ENCODE measurements around the gene MYO7B.

The MYO7B gene

DNA sequence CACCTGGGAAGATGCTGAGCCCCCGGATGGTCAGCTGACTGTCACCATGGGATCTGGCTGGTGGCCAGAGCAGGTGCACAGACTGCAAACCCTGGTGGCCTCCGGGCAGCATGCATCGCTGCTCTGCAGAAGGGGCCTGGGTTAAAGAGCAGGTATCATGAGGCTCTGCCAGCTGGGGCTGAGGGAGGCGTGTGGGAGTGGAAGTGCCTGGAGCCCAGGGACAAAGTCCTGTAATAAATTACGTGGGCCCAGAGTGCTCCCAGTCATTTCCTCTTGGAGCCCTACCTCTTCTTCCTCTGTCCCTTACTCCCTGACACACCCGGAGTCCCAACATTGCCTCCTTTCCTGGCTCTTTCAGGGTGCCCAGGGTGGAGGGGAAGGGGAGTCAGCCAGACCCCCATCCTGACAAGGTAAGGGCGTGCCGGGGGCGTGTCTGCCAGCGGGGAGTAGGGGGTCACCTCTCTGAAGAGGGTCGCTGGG, at the start of gene MYO7B:
Gene MYO7B, plus strand, starts transcription at position 262 of the 480 bp plus-strand sequence. CDS start 24,040 bp downstream, outside the sequence.
- no peak for FAIRE-seq

DNA sequence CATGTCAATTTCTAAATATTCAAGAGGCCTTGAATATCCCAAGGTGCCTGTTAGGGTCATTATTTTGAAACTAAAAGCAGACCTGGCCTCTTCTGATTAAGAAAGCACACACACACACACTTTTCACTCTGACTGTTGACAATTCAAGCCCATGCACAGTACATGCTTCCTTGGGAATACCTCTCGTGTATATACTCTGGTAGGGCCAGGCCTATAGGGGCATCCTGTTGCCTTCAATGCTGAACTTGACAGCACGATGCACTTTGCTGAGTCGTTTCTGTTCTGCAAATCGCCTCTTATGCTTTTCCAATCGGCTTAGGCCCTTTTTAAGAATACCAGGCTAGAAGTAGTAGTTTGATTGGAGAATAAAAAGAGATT, 49.8 kb upstream of the MYO7B start:
- no peak for FAIRE-seq

DNA sequence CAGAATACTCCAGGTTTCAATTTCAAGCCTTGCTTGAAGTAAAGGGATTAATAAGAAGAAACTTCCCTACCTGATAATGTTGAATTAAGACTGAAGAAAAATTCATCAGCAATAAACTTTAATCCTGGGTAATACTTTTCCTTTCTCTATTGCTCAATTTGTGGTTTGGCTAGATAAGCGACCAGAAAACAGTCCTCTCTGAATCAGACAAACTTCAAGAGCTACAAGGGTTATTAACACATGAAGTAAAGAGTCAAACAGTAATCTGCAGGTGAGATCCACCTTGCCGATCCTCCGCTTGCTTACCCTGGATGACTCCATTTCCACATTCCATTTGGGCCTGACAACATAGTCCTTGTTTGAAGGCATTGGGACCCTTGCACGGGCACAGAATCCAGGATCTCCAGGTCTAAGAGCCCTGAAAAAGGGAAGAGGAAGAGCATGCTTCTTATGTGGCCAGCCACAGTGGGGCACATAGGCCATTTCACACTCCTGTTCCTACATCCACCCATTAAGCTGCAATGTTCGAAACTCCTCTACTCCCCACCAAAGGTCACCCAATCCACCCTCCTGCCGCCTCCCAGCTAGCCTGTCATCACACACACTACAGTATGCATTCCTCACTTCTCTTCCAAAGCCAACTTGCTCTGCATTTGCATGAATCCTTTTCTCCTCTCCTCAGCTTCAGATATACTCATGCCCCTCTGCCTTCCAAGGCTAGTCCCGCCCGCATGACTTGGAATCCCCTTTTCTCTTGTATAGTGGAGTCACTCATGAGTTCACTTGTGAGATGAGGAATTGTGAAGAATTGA, 49.0 kb upstream of the MYO7B start:
- FAIRE-seq, result no peak

DNA sequence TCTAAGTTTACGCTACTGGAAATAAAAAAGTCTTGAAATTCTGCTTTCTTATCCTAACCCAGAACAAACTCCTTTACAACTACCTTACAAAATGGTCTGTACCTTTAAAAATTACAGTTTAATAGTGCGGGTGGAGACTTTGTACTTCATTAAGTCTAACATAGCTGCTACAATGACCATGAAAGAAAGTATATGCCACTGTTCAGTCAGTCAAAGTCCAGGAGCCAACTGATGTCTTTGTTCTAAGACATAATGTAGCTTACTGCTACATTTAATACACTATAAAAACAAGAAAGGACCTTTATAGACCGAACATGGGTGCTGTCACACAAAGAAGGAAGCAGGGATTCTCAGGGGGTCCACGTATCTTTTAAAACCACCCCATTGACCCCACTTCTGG, 45.2 kb upstream of the MYO7B start:
- FAIRE-seq, result no peak

DNA sequence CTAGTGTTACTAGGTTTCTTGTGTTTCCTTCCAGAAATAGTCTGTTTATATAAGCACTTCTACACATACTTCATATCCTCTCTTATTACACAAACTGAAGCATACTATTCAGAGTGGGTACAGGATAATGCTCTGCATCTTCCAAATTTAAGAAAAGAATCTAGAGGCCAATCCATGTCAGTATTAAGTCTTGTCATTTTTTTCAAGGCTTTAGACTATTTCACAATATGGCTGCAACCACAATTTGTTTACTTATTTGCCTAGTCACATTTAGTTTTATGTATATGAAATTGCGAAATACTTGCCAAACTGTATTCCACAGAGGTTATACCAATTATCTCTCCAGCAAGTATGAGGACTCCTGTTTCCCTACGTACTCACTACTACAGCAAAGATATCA, 37.1 kb upstream of the MYO7B start:
- no peak for FAIRE-seq

DNA sequence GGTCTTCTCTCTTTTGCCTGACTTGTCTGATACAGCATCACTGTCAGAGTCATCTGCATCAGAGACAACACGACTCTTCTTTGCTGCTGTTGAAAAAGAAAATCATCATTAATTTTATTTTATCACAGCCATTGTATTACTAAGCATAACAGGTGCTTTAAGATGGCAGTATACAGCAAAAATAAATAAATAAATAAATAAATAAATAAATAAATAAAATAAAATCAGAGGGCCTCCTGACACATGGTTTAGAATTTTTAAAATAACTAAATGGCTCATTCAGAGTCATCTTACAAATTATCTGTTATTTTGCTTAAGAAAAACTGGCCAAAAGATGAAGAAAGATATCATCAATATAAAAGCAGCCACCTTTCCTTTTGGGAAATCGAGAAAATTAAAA, 32.0 kb upstream of the MYO7B start:
- no peak for FAIRE-seq

DNA sequence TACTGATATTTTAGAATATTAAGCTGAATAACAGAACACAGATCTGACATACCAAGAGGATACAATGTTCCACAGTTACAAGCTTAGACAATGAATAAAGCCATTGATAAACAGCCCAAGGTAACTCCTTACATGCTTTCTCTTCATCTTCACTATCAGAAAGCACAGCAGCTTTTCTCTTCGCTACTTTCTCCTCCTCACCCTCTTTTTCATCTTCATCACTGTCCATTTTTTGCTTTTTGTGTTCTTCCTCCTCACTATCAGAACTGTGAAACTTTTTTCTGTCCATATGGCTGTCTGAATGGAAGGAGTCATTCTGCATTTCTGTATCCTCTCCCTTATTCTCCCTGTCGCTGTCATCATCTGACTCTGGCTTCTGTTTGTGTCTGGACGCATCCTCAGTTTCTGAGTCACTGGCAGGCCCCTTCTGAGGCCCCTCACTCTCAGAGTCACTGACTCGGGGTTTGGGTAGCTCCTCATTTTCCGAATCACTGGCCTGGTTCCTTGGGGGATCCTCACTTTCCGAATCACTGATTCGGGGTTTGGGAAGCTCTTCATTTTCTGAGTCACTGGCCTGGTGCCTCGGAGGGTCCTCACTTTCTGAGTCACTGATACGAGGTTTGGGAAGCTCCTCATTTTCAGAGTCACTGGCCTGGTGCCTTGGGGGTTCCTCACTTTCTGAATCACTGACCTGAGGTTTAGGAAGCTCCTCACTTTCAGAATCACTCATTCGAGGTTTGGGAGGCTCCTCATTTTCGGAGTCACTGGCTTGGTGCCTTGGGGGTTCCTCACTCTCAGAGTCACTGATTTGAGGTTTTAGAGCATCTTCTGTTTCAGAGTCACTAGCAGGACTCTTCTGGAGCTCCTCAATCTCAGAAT, 30.7 kb upstream of the MYO7B start:
- FAIRE-seq, result no peak

DNA sequence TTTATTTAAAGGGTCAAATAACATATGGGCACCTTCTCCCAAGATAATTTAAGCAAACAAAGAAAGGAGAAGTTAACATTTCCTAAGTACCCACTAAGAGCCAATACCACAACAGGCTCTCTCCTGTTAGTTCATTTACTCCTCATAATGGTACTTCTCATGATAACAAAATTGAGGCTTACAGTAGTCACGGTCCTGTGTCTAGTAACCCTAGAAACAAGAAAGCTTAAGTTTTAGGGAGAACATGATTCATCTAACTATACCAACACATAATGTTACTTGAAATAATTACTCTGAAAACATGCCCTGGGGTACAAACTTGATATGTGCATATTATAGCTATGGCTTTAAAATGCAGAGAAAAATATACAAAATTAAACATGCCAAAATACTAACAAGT, 29.0 kb upstream of the MYO7B start:
- no peak for FAIRE-seq

DNA sequence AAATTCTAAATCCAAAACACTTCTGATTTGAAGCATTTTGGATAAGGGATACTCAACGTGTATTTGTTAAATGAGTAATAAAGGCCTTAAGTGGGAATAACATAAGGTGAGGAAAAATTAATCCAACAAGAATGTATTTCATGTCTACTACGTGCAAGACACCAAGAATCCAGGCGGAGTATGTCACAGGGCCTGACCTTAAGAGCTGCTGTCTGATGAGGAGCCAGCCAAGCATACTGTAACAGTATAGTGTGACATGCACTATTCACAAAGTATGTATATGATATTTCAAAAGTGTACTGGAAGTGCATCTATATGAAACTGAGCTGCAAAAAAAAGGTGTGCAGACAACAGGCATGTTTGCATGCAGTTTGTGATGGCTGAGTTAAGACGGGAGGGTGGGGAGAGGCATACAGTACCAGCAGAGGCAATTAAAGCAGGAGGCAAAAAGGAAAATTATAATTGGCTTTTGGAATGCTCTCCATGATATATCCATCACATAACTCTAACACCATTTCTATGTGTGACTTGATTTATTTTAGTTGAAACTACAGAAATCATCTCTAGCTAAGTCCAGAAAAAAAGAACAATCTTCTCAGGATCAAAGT, 27.4 kb upstream of the MYO7B start:
- FAIRE-seq, result no peak

DNA sequence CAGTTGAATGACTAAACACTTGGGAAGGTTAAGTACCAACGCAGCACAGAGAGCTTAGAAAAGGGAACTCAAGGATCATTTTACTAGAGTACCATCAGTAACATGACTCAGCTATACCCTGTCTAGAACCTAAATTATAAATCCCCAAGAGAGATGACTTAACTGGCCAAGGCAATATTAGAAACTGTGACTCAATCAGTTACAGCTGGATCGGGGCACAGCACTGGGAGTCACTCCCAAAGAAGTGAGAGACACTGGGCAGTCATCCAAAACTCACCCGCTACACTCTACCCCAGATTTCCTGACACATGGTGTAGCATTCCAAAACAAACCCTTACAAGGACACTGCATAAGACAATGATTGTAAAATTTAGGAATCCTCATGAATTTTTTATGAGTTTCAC, 26.9 kb upstream of the MYO7B start:
- peak; percentile 90 for FAIRE-seq

DNA sequence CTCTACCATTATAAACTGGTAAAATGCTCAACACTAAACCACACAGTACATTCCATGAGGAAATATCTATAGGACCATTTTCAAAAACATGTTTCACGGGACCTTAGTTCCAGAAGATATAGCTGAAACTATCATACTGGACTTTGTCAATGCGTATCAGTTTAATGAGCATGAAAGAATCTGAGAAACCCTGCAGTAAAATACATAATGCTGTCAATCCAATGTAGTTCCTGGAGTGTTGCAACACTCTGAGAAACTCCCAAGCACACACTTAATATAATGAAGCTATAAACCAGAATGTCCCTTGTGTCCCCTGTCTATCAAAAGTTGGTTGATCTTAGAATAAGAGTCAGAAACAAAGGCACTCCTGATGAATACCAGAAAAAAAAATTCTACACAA, 25.4 kb upstream of the MYO7B start:
- FAIRE-seq, result no peak

DNA sequence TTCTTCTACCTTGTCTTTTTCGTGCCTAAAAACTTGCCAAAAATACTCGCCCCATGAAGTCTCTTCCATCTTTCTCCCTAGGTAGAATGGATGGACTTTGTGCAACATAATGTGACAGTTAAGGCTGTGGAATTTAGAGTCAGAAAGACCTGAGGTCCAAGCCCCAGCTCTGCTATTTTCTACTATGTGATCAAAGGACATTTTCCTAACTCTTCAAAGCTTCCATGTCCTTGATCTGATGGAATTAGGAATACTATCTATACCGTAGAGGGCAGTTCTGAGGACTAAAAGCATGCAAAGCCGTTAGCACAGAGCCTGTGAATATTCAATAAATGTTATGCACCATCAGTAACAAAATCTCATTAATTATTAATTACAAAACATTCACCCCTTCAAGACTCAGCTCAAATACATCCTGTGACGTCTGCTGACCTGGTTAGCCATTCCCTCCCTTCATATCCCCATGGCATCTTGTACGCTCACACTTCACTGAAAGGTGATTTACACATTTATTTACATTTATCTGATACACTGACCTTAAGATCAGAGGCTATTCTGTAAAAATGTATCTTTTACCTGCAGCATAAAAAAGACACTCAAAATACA, 24.3 kb upstream of the MYO7B start:
- no peak for FAIRE-seq

DNA sequence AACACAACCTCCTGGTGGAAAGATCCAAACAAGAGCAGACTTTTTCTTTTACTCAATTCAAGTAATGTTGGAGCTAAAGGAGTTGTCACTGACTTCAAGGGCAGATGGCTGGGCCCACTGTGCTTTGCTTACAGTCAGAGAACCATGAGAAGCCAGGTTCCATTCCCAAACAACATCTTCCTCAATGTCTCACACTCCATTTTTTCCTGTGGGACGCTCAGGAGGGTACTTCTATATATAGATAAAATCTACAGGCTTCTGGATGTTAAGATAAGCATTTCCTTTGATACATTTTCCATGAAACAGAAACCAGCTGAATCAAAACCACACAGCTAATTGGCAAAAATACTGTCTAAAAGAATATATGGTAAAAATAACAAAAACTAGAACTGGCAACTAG, 23.6 kb upstream of the MYO7B start:
- FAIRE-seq, result no peak

DNA sequence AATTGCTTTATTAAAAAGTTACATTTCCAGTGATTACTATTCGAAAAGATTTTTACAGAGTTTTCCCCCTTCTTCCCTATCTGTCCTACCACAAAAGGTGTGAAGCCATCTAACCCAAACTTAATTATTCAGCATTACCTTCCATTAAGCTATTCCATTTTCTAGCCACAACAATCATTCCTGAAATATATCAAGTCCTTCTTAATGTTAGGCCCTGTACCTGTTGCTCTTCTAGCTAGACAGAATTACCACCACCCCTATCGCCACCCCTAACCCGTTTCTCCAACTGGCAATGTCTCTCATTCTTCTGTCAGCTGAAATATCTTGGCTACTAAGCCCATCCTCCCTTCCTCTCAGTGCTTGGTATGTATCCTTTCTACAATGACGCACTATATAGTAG, 23.1 kb upstream of the MYO7B start:
- FAIRE-seq, result no peak

DNA sequence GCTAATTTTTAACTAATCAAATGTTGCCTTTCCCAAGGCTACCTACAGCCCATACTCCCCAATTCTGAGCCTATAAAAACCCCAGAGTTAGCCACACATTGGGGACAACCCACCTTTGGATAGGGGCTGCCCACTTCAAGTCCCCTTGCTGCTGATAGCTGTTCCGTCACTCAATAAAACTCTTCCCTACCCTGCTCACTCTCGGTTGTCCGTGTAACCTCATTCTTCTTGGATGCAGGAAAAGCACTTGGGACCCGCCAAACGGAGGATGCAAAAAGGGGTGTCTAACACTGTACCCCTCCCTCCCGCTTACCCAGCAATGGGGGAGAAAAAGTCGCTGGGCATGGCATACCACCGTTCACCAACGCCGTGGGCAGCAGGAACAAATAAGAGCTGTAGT, 21.4 kb upstream of the MYO7B start:
- no peak for FAIRE-seq

DNA sequence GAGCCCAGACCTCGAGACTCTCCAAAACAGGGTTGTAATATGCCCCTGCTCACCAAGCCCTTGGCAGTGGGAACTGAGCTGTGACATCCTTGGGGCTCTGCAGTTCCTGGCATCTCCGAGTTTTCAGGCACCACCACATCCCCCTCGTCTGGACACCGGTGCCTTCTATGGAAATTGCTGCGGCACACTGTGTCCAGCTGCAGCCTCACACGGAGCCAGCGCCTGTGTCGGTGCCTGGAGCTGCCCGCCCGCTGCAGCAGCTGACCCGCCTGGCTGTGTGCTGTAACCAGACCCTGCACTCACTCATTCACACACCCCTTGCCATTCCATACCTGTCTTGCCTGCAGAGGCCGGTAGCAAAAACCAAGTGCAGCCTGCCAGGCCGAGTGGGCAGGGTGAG, 21.0 kb upstream of the MYO7B start:
- no peak for FAIRE-seq

DNA sequence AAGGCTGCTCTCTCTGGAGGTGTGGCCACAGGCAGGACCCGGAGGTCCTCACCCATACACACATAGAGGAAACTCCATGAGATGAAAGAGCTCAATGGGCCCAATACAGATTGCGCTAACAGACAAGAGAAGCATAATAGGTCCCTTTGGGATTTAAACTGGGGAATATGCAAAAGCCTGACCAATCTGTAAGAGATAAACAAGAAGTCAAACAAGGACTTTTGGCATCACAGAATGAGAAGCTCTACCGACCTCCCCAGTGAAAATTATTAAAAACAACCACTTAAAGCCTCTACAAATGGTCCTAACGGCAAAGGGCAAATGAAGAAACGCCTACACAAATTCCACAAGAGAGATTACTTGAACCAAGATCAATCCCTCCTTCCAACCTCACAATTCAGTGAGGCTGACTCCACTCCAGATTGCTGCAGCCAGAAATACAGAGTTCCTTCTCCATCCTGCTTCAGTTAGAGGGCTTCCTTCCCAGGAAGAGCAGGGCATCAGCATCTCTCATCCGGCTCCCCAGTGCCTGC, 20.0 kb upstream of the MYO7B start:
- FAIRE-seq, result peak; percentile 76

DNA sequence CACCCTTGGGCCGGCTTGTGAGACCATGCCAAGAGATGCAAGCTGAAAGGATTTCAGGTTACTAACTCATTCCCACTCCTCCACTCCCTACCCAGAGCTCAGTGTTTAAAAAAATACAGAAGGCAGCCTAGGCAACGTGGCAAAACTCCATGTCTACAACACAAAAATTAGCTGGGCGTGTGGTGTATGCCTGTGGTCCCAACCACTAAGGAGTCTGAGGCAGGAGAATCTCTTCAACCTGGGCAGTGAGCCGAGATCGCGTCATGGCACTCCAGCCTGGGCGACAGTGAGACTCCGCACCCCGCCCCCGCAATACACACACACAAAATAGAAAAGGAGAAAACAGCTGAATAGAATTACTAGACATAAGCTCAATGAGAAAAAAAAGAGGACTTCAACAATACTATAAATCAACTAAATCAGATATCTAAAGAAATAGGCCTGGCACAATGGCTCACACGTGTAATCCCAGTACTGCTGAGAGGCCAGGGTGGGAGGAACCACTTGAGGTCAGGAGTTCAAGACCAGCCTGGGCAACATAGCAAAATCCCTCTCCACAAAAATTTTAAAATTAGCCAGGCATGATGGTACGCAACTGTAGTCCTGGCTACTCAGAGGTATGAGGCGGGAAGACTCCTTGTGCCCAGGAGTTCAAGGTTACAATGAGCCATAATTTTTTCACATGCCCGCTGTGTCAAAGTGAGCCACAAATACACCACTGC, 19.3 kb upstream of the MYO7B start:
- no peak for FAIRE-seq

DNA sequence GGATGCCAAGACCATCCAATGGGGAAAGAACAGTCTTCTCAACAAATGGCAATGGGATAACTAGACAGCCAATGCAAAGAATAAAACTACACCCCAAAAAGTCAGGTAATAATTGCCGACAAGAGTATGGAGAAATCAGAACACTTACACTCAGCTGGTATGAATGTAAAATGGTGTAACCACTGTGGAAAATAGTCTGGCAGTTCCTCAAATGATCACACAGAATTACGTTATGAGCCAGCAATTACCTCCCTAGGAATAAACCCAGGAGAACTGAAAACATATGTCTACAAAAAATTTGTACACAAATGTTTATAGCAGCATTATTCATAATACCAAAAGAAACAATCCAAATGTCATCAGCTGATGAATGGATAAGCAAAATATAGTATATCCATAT, 18.0 kb upstream of the MYO7B start:
- no peak for FAIRE-seq

DNA sequence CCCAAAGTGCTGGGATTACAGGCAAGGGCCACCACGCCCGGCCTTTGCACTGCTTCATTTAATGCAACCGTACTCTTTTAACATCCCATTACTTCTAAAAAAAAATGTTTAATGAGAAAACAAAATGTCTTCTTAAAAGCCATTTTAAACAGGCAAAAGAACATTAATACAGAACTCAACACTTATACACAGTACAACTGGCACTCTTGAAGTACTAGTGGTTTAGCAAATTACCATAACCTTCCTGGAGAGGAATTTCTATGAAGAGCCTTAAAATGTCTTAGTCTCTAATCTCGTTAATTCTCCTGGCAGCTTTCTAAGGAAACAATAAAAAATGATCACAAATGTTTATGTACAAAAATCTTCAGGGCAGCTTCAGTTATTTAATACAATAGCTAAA, 15.1 kb upstream of the MYO7B start:
- no peak for FAIRE-seq

DNA sequence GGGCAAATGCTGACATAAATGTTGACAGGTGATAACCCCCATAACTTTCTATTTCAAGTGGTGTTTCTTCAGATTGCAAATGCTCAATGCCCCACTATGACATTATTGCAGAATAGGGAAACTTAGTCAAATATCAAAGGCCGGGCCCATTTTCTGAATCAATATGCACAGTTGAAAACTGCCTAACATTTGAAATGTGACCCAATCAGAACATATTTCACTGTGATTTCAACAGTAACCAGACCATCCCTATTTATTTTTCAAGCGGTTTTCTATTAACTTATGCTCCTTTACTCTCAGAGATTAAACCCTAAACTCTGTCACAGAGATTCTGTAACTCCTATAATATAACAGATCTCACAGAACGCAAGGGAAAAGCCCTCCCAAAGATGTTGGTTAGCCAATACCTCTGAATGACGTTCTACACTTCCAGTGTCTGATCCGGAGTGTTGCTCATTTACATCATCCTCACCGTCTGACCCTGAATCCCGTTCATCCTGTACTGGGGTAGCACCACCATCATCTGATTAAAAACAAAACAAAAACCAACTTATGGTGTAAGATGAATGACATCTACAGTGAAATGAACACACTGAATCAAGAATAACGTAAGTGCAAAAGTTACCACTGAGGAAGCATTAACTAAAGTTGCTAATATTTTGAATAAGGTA, 12.1 kb upstream of the MYO7B start:
- no peak for FAIRE-seq

All from endometrium (tissue), 2 donors.